K562 (cell line): Measurements from ENCODE around the gene VWA3A. TPM values are rescaled to one million over a fixed set of nuclear protein-coding genes. Genes with fewer than 3 reads are reported as not detected.

Source experiments
- ATAC-seq: fragments of 200-7000 bp; cut with Tn5 transposase; 3 replicates; pipeline ENCODE4 v1.9.1; 2020; ENCODE audit warnings: moderate library complexity
- BruUV-seq: library from RNA; stranded (reverse); fragments of 400-500 nt; replicated peaks from 2 replicates; lab custom pipeline; 2021; lab: Mats Ljungman, UMichigan
- CTCF ChIA-PET: fragments of 300-600 bp; formaldehyde crosslinking; extraction: SDS; loops from one replicate; lab custom pipeline; 2021; ENCODE audit warnings: low intra/inter-chr PET ratio; lab: Yijun Ruan, JAX
- POLR2A ChIA-PET: fragments of 300-600, 350-650 bp; sonication (Branson Sonifier 250); formaldehyde crosslinking; extraction: SDS; loops from one replicate; lab custom pipeline; 2021; ENCODE audit warnings: antibody characterized with exemption, inconsistent platforms; lab: Yijun Ruan, JAX
- DNase-seq, 4 experiments: peaks; one replicate each; pipeline versions ENCODE4 v3.0.0 to v3.0.0-alpha.2; 2011 to 2018; ENCODE audit warnings: low spot score in 3 of 4, mixed read lengths in 3 of 4; ENCODE audit errors: extremely low read depth in 1 of 4
- FAIRE-seq: peaks from 2 replicates; lab custom pipeline; 2011; peaks lifted over from hg19 to GRCh38; lab: Jason Lieb, UNC
- H2AFZ ChIP-seq: 2 replicates; pipeline ENCODE4 v1.6.0; 2011; ENCODE audit warnings: low read depth, low read length, control low read depth, inconsistent platforms
- H3K27ac ChIP-seq: fragments of 200-600 bp; 3 replicates; pipeline ENCODE4 v1.8.0; 2011; ENCODE audit warnings: low read depth, mild to moderate bottlenecking, control low read depth, inconsistent platforms, low read length, moderate library complexity, mixed read lengths; ENCODE audit errors: extremely low read depth
- H3K27me3 ChIP-seq, 2 experiments: fragments of 300-600 bp in 1 of 2; 2 replicates in 1 of 2; 3 replicates in 1 of 2; pipeline versions ENCODE4 v1.6.0 to v1.8.0; 2011; ENCODE audit warnings: inconsistent platforms in 2 of 2, low read length in 2 of 2, mild to moderate bottlenecking in 1 of 2, mixed read lengths in 1 of 2, moderate library complexity in 1 of 2; ENCODE audit not compliant: control insufficient read depth in 2 of 2, insufficient read depth in 2 of 2
- H3K36me3 ChIP-seq: fragments of 300-600 bp; 3 replicates; pipeline ENCODE4 v1.8.0; 2011; ENCODE audit warnings: mild to moderate bottlenecking, low read length, inconsistent platforms; ENCODE audit not compliant: control insufficient read depth, insufficient read depth
- H3K4me1 ChIP-seq, 2 experiments: fragments of 200-600 bp in 1 of 2; replicated peaks in 1 of 2; 2 replicates in 1 of 2; 3 replicates in 1 of 2; pipeline versions ENCODE4 v1.5.1 to v1.8.0; 2011; ENCODE audit warnings: inconsistent platforms in 2 of 2, low read length in 2 of 2, mild to moderate bottlenecking in 1 of 2, mixed read lengths in 1 of 2, moderate library complexity in 1 of 2; ENCODE audit not compliant: control insufficient read depth in 2 of 2, insufficient read depth in 2 of 2
- H3K4me2 ChIP-seq: 2 replicates; pipeline ENCODE4 v1.6.1; 2011; ENCODE audit warnings: low read length, control low read depth, inconsistent platforms, mixed read lengths; ENCODE audit not compliant: insufficient read depth
- H3K4me3 ChIP-seq: fragments of 200-600 bp; sonication (generic), shearing (Covaris generic); 2 replicates; pipeline ENCODE4 v1.5.1; 2016; ENCODE audit warnings: control low read depth, inconsistent platforms
- H3K79me2 ChIP-seq: fragments of 200-600 bp; 3 replicates; pipeline ENCODE4 v1.8.0; 2011; ENCODE audit warnings: low read length, inconsistent platforms; ENCODE audit not compliant: control insufficient read depth, insufficient read depth
- H3K9ac ChIP-seq, 2 experiments: 2 replicates each; pipeline versions ENCODE4 v1.6.0 to v1.6.1; 2011; ENCODE audit warnings: low read depth in 2 of 2, low read length in 2 of 2, control low read depth in 1 of 2, inconsistent platforms in 1 of 2, mild to moderate bottlenecking in 1 of 2, mixed read lengths in 1 of 2; ENCODE audit not compliant: insufficient read depth in 1 of 2
- H3K9me1 ChIP-seq: one replicate; pipeline ENCODE4 v1.6.0; 2011; ENCODE audit warnings: inconsistent platforms, mild to moderate bottlenecking, low read length, moderate library complexity; ENCODE audit not compliant: control insufficient read depth, insufficient read depth
- H3K9me3 ChIP-seq: replicated peaks from 2 replicates; pipeline ENCODE4 v1.5.1; 2011; ENCODE audit warnings: low read depth, low read length, inconsistent platforms; ENCODE audit not compliant: control insufficient read depth, insufficient read depth
- H4K20me1 ChIP-seq: replicated peaks from 2 replicates; pipeline ENCODE4 v1.6.1; 2011; ENCODE audit warnings: low read length, inconsistent platforms, mixed read lengths; ENCODE audit not compliant: control insufficient read depth, insufficient read depth
- EWSR1 ChIP-seq: fragments of 450-650 bp; IDR thresholded peaks from 2 replicates; pipeline ENCODE4 v1.6.1; 2018; ENCODE audit warnings: borderline replicate concordance, mild to moderate bottlenecking, low read depth, moderate library complexity; ENCODE audit not compliant: partially characterized antibody
- HDAC3 ChIP-seq: fragments of 450-650 bp; IDR thresholded peaks from 2 replicates; pipeline ENCODE4 v1.6.1; 2018; ENCODE audit warnings: borderline replicate concordance, mild to moderate bottlenecking, moderate library complexity; ENCODE audit not compliant: partially characterized antibody
- MAX ChIP-seq: sonication (generic); formaldehyde crosslinking; IDR thresholded peaks from 2 replicates; pipeline ENCODE4 v1.9.0; 2022; ENCODE audit warnings: mild to moderate bottlenecking, missing genetic modification reagents
- PATZ1 ChIP-seq: fragments of 250-450 bp; sonication (Bioruptor Pico); IDR thresholded peaks from 2 replicates; pipeline ENCODE4 v1.5.0; 2020; ENCODE audit warnings: mild to moderate bottlenecking, borderline replicate concordance
- ZNF174 ChIP-seq: fragments of 250-450 bp; sonication (Bioruptor Pico); IDR thresholded peaks from 2 replicates; pipeline ENCODE4 v1.4.0; 2020; ENCODE audit warnings: mild to moderate bottlenecking
- ZNF589 ChIP-seq: fragments of 200-800 bp; sonication (Bioruptor generic); IDR thresholded peaks from 2 replicates; pipeline ENCODE4 v1.6.1; 2016; ENCODE audit warnings: low read depth, missing genetic modification characterization, missing compliant biosample characterization
- WGBS: fragments of 100-300 bp; shearing (Covaris generic); methylation state at CpG from one replicate; pipeline ENCODE4 v1.1.6; 2016; ENCODE audit warnings: low coverage, mixed read lengths; ENCODE audit not compliant: insufficient coverage; ENCODE audit errors: missing lambda C conversion rate; 5-methylcytosine and 5-hydroxymethylcytosine counted together
- in situ Hi-C: fragments of 300-500 bp; cut with MboI; formaldehyde crosslinking; loops from 4 replicates; pipeline ENCODE4 v1.15.0; 2018; ENCODE audit warnings: inconsistent platforms, mixed read lengths
- intact Hi-C: fragments of 100-400 bp; cut with micrococcal nuclease; formaldehyde crosslinking; loops from 2 replicates; pipeline ENCODE4 v1.14.2; 2022
- polyA plus RNA-seq, 8 experiments: library from polyadenylated mRNA; depleted of rRNA in 4 of 8; stranded (reverse) in 5 of 8; unstranded in 3 of 8; fragments of >200 nt; fragmentation: Nextera tagmentation in 2 of 8; fragmentation: Illumina TruSeq in 1 of 8; extraction: Ambion mirVana in 2 of 8; extraction: Trizol in 1 of 8; gene quantifications; 2 replicates each; pipeline versions ENCODE4 v1.2.1 to v1.2.3, GENCODE V29; 2011 to 2014; ENCODE audit warnings: inconsistent platforms in 1 of 8, missing spikeins in 1 of 8
- total RNA-seq, 7 experiments: library from RNA; depleted of rRNA in 6 of 7; stranded (reverse); fragments of >200 nt in 6 of 7; fragmentation: Illumina TruSeq in 2 of 7; extraction: Trizol in 2 of 7; gene quantifications; 2 replicates each; pipeline versions ENCODE4 v1.2.1 to v1.2.3, GENCODE V29; 2011 to 2021; ENCODE audit warnings: low replicate concordance in 1 of 7

Gene VWA3A
- total and polyA plus RNA-seq, 9 of the 15 experiments (the other 6 are each of a cell fraction or from before 2014, with no cell fraction given): not detected

- no peak for FAIRE-seq
- 8% methylated on average over 1 of the region's 1 CpG for WGBS
- Histone ChIP-seq H3K36me3 (no peaks in the 10 kb centered on the region), H3K79me2 (no peaks in the 10 kb centered on the region), H3K27me3 (peaks cover 5 to 8% of the 10 kb centered on the region in 2 experiments; a peak in 4 of 5 replicates), H3K9ac (no peak overlapping the region), H3K4me1 (no peaks in the 10 kb centered on the region; a peak in 2 of 5 replicates), H3K9me3 (no peaks in the 10 kb centered on the region), H3K4me3 (no peak overlapping the region), H2AFZ (no peak overlapping the region), H3K4me2 (no peak overlapping the region), H3K9me1 (no peaks in the 10 kb centered on the region), H4K20me1 (no peaks in the 10 kb centered on the region), H3K27ac (no peak overlapping the region)
- in situ Hi-C loops (no loop called here), intact Hi-C loops (no loop called here)
- POLR2A ChIA-PET: no interaction called here
- no TSS peak for BruUV-seq
- TF ChIP-seq ZNF589 (CRISPR knock-in tag): no peak
- TF ChIP-seq PATZ1 (CRISPR knock-in tag): no peak
- TF ChIP-seq HDAC3: no peak
- TF ChIP-seq ZNF174 (CRISPR knock-in tag): no peak
- no peak for TF ChIP-seq EWSR1
- no peak for TF ChIP-seq MAX (CRISPR knock-in tag)
- ATAC-seq: no peak
- DNase-seq: no peak
- CTCF ChIA-PET: no interaction called here
These were observed 3.7 kb upstream of the VWA3A start for GRCh38 chr16:22088642-22089041.
